HG02798 (cell line): ENCODE measurements around the gene TBC1D22A.

Experiments used
- ATAC-seq: cut with Tn5 transposase; IDR thresholded peaks from one replicate; pipeline ENCODE4 v1.9.1; 2021; ENCODE audit warnings: mild to moderate bottlenecking; ENCODE audit not compliant: unreplicated experiment, poor library complexity

Gene TBC1D22A

DNA sequence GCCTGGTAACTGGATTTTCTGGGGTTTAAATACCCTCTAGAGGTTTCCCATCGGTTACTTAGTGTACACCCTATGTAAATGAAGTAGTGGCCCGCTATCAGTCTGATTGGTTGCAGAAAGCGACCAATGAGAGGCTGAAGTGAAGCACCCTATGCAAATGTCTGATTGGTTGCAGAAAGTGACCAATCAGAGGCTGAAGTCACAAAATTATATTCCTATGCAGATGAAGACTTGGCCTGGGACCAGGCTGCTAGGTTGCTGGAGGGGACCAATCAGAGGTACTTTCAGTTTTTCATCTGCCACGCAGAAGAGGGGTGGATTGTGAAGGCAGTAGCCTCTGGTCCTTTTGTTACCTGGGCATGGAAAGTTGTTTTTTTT, 134.8 kb downstream of the TBC1D22A start:
- ATAC-seq = no peak

DNA sequence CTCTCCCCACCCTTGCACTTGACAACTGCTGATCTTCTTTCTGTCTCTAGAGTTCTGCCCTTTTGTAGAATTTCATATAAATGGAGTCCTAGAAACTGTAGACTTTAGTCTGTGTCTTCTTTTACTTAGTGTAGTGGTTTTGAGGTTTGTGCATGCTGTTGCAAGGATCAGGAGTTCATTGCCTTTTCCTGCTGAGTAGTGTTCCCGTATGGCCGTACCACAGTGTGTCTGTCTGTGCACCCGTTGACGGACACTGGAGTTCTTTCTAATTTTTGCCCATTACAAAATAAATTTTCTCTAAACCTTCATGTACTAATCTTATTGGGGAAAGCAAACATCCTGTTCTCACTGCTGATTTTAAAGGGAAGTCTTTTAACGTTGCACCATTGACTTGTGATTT, 138.1 kb downstream of the TBC1D22A start:
- no peak for ATAC-seq

DNA sequence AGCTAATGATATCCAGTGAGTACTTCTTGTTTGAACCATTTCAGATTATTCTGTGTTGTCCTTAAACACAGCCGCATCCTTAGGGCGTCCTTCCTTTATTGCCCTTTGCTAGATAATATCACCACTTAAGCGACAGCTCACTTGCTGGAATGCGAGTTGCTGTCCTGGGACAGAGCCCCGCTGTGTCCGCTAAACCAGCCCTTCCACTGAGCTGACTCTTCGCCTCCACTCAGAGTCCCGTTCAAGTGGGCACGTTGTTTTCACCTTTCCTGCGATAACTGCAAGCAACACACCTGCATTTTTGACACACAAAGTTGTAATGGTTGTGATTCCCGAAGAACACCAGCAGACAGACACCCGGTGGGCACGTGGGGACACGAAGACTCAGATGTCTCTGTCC, 140.0 kb downstream of the TBC1D22A start:
- ATAC-seq = no peak

DNA sequence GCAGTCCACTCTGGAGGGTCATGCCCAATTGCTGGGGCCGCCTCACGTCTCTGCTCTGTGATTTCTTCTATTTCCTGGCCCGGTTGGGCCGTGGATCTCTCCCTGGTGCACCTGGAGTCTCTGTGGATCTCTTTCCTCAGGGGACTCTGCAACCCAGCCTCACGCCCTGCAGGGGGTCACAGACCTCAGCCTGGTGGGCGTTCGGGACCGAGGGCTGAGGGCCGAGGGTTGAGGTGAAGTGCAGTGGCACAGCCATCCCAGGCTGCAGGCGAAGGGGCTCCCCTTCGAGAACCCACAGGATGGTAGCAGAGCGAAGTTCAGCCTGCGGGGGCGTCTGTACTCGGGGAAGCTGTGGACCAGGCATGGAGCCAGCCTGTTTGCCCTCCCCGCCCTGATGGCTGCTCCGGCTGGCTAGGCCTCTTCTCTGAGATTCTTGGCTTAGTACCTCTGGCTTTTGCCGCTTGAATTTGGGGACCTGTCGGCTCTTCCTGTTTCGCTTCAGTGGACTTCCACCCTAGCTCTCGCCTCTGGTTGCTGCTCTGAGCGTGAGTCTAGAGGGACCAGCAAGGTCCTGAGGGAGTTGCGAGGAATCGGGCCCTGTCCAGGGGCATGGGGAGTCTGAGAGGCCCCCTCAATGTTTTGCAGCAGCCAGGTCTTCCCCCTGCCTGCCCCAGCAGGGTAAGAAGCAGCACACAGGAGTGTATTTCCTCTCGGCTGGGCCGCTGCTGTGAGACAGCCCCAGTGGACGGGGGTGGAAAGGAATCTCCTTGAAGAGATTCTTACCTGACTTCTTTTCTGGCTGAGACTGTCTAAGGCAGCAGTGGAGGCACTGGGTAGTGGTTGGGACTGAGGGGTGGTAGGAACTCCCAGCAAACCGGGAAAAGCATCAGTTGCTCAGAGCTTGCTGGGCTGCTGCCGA, 140.8 kb downstream of the TBC1D22A start:
- ATAC-seq = no peak

DNA sequence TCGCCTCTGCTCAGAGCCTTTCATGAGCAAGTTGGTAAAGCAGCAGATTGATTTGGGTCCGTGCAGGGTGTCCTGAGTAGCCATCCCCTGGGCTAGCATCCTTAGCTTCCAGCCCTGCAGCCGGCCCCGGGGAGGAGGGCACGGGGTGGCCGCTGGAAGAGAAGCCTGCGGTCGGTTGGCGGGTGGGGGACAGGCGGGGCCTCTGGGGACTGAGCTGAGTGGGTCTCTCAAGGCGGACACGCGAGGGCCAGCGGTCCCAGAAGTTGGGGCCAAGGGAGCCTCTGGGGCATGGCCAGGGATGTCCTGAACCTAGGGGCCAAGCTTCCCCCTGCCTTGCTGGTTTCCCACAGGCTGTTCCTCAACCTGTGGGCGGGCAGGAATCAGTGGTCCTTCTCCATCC, 143.0 kb downstream of the TBC1D22A start:
- ATAC-seq = no peak

DNA sequence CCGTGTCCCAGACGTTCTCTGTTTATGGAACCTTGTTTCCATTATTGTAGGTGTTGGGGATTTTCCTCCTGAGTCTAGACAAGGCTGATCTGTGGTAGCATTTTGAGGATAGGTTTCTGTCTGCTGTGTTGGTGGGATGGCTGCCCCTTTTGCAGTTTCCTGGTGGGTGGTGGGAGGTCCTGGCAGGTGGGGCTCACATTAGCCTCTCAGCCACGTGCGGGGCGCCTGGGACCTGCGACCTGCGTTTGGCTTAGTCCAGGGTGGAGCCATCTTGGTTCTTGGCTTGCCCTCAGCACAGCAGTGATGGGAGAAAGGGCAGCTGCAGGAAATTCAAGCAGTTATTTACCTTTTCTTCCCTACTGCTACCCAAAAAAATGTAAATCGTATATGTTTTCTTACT, 143.4 kb downstream of the TBC1D22A start:
- no peak for ATAC-seq

DNA sequence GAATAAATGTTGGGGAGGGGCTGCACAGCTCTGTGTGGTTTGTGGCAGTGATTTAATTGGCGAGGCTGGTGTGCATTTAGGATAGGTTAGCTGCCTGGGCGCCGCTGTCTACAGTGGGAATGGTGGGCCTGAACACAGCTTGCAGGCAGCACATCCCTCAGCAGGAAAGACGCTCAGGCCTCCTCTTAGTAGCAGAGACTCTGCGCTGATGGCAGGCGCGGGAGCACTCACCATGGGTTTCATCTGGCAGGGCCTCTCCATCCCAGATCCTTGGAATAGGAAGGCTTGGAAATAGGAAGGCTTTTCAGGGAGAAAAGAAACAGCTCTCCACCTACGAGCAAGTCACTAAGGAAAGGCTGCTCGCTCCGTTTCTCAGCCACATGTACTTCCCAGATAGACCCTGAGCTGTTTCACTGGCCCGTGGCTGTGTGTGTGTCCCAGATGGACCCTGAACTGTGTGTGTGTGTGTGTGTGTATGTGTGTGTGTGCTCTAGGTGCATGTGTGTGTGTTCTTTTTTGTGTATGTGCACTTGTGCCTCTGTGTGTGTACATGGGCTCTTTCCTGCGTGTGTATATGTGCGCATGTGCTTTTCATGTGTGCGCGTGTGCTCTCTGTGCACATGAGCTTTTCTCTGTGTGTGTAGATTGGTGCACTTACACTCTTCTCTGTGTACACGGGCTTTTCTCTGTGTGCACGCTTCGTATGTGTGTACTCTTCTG, 144.0 kb downstream of the TBC1D22A start:
- ATAC-seq = no peak

DNA sequence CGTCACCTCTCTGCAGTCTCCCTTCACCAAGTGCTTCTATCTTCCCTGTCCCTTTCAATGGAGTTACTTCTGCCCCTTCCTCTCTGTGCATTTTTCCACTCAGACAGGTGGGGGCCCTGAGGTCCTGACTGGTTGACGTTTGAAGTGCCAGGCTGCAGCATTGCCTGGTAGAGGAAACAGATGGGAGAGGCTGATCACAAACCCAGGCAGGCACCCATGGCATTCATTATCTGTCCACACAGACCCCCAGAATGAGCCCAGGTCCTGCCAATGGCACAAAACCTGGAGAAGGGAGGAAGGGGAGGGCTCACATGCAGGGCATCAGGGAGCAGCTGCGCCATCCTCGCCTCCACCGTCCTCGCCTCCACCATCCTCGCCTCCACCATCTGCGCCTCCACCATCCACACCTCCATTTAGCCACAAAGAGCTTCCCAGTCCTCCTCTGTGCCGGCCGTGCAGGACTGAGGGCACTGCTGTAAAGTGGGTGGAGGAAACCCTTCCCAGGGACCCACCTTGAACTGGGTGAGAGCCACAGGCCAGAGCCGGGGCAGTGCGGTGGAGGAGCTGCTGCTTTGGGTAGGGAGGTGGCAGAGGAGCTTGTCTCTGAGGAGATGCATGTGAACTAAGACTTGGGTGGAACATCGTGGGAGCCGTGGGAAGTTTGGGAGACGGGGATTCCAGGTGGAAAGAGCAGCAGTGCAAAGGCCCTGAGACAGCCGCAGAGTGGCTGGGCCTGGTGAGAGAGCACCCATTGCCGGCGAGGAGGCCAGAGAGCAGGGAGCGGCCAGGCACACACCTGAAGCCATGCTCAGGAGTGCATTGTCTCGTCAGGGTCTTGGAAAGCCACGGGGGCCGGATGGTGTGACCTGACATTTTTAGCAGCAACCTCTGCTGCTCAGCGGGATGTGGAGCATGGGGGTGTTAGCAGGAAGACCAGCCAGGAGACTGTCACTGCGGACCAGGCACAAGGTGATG, 145.1 kb downstream of the TBC1D22A start:
- ATAC-seq = no peak

DNA sequence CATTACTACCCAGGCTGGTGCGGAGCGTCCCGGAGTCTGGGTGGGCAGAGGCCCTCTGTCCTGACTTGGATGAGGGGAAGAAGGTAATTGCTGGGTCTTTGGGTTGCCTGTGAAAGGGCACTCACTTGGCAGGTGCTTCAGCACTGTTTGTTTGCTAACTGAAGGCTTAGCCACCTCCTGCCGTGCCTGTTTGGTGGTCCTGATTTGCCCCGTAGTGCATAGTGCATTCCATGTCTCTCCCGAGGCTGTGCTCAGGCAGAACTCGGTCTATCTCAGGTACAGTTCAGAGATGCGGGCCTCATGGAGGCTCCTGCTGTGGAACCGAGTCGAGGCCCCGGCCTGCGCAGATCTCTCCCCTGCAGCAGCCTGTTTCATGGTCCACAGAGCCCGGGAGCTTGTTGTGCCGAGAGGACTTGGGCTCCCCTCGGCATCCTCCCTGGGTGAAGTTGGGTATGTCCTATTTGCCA, 146.2 kb downstream of the TBC1D22A start:
- ATAC-seq = no peak

DNA sequence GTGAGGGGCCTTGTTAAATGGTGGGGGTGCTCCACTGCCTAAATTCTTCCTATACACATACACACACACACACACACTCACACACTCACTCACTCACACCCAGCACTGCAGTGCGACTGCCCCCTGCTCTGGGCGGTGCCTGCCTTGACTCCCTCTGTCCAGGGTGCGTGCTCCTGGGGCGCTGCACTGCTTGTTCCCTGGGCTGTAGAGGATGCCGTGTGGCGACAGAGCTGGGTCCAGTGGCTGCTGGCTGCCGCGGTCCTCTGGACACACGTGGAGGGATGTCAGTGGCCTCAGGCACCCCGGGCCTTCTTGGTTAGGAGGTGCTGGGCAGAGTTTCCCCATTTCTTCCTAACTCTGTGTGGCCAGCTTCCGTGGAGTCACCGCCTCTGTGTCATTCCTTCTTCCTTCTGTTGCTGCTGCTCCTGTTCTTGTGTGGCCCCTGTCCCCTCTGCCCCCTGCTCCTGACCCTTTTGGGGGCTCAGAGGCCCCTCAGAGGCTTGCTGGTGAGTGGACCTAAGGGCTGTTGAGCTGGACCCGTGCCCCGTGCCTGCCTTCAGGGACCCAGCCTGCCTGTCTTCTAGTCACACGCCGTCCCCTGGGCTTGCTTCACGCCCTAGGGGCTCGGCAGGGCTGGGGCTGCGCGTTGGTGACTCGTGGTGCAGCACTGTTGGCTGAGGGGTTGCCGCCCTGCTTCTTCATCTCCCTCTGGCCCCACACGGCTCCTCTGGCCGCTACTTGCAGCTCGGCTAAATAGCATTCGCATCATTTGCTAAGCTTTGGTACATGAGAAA, 147.0 kb downstream of the TBC1D22A start:
- ATAC-seq = no peak

DNA sequence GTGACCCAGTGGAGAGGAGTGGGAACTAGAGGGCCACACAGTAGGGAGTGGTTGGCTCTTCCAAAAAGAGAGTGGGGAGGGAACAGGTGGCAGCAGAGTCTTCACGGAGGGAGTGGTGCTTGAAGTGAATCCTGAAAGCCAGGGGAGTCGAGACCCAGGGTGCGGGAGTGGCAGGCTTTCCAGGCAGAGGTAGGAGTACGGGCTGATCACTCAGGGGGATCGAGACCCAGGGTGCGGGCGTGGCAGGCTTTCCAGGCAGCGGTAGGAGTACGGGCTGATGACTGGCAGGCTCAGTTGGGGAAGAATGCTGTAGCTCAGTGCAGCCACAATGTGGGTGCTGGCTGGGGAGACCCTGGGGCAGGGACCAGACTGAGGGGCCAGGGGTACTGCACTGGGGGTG, 148.2 kb downstream of the TBC1D22A start:
- no peak for ATAC-seq

DNA sequence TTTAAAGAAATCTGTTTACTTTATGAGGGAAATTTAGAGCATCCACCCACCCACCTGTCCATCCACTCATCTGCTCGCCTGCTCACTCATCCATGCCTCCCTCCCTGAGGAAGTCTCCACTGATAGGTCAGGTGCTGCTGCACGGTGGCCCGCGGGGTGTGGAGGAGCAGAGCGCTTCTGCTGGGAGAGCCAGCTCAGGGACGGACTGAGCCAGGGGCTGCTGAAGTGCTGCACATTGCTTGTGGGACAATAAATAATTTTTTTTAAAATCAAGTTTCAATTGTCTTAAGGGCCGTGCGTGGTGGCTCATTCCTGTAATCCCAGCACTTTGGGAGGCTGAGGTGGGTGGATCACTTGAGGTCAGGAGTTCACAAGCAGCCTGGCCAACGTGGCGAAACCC, 148.9 kb downstream of the TBC1D22A start:
- ATAC-seq = no peak

DNA sequence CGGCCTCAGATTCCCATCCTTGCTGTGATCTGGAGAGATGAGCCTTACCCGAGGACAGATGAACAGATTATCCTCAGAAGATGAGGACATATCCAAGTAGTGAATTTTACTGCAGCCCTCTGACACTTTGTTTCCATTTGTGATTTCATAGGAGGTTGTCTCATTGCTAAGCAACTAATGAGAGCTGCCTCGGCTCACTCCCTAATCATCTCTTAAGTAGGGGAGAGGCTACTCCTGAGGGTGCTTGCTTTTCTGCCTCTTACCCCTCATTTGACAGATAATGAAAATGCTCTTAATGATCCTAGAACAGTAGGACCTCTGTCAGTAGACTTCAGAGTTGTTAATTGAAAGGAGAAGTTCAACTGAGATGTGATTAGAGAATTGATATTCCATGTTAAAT, 150.9 kb downstream of the TBC1D22A start:
- no peak for ATAC-seq

DNA sequence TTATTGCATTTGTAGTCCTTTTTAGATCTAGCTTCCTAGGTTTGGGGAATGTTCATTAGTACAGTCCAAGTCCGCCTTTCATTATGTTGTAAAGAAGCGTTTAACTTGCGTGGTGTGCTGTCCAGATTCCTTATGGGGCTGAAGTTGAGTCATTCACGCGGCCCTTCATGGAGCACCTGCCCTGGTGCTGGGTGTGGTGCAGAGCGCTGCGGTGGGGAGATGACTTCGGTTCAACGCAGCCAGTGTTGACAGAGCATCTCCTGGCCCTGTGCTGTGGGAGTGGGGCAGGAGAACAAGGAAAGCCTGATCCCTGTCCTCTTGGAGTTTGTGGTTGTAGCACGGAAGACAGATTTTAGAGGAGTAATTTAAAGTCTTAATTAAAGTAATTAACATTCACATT, 152.0 kb downstream of the TBC1D22A start:
- no peak for ATAC-seq

DNA sequence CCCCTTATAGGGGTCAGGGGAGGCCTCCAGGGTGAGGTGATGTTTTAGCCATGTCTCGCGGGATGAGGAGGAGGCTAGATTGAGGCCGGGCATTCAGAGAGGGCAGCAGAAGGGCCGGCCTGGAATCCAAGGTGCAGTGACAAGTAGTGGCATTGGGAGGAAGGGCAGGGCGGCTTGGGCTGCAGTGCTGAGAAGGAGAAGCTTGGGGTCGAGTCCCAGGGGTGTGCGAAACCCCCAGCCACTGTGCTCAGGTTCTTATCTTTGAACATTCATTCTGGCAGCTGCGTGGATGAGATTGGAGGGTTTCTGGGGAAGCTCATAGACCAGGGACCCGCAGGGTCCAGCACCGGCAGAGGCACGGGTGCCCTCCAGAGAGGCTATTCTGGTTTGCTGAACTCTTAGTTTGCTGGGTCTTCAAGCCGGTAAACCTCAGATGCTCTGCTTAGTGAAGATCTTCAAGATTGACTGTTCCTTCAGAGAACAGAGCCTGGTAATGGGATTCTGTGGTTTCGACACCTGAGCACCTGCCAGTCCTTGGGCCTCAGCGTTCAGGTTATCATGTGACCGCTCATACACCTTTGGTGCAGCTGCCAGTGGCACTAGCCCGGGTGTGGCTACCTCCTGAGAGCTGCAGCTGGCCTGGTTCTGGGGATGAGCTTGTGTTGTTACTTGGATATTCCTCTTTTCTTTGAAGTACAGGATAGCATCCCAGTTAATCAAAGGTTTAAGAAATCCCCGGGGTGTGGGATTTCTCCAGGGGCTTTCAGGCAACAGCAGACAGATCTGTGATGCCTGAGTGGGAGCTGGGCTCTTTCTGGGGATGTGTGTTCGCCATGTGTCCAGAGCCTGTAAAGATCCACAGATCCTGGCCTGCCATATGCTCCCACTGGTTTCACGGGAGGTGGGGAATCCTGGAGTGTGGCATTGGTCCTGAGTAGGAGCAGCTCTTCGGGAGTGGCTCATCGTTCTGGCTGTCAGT, 152.8 kb downstream of the TBC1D22A start:
- no peak for ATAC-seq

DNA sequence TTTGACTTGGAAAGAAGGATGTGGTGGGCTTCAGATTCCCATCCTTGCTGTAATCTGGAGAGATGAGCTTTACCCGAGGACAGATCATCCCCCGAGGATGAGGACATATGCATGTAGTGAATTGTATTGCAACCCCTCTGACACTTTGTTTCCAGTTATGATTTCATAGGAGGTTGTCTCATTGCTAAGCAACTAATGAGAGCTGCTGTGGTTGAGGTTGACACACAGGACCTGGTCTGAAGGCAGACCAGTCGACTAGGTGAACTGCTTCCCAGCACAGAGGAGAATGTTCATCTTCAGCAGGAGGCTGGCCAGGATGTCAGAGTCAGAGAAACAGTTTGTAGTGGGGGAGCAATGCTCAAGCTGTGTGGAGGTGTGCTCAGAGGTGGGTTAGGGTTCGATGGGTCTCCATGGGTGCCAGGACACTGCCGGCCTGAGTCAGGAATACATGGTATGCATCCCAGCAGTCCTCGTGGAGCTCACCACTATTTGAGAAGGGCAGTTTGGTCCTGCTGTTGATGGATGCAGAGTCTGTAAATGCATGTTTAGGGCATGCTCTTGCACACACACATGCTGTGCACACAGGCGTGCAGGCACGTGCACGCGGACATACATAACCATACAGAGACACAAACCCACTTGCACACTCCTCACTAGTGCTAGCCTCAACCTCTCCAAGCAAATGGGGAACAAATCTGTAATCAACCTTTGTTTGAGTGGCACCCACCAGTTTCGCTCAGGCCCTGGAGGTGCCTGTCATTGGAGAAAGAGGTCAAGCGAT, 153.7 kb downstream of the TBC1D22A start:
- ATAC-seq = no peak

DNA sequence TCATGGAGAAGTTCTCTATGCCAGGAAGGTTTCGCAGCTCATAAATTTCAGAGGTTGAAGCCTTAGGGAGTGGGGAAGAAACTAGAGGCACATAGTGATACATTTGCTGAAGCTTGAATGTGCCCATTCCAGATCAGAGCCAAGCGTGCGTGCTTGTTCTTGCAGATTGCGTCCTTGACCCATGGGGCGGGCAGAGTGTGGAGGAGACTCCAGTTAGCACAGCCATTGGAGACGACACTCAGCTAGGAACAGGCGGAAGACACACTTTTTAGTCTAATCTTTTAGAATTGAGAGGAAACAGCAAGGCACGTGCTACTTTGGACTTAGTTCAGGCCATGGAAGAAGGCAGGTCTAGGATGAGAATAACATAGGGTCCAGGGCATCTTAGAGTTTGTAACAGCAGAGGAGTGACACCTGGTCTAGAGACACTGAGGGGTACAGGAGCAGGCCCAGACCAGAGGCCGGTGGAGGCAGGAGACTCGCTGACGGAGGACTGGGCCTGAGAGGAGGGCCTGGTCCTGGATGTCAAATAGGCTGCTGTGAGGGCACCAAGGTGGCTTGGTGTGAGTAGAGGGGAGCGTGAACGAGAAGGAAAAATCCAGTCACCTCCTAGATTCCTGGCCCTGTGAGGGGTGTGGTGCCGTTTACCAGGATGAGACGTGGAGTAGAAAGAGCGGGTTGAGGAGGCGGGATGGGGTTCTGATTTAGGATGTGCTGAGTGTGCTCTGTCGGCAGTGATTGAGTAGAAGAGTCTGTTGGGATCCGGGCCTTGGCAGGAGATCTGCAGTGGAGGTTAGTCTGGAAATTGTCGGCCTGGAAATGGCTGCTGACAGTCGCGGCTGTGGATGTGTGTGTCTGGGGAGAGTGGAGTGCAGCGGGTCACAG, 154.7 kb downstream of the TBC1D22A start:
- no peak for ATAC-seq
